ENCODE results near the gene ZGRF1.

The ZGRF1 gene

GRCh38 chr4:112540695-112541094 lies 96.0 kb downstream of the ZGRF1 start:
- H3K27ac ChIP-seq (replicated peaks): no peak overlapping the region
- DNase-seq (ENCODE audit: low read depth in 1 of 2, low spot score in 1 of 2): no peak
- no peak for TF ChIP-seq SPI1 (IDR thresholded peaks at IDR 0.05; ENCODE audit: borderline replicate concordance, low read depth)
- no peak for TF ChIP-seq POLR2AphosphoS5 (IDR thresholded peaks at IDR 0.05; ENCODE audit: low read depth)
- TF ChIP-seq, protein P1, sequence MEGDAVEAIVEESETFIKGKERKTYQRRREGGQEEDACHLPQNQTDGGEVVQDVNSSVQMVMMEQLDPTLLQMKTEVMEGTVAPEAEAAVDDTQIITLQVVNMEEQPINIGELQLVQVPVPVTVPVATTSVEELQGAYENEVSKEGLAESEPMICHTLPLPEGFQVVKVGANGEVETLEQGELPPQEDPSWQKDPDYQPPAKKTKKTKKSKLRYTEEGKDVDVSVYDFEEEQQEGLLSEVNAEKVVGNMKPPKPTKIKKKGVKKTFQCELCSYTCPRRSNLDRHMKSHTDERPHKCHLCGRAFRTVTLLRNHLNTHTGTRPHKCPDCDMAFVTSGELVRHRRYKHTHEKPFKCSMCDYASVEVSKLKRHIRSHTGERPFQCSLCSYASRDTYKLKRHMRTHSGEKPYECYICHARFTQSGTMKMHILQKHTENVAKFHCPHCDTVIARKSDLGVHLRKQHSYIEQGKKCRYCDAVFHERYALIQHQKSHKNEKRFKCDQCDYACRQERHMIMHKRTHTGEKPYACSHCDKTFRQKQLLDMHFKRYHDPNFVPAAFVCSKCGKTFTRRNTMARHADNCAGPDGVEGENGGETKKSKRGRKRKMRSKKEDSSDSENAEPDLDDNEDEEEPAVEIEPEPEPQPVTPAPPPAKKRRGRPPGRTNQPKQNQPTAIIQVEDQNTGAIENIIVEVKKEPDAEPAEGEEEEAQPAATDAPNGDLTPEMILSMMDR (IDR thresholded peaks at IDR 0.05; ENCODE audit: insufficient read depth, low read length): no peak
- TF ChIP-seq GABPA (IDR thresholded peaks at IDR 0.05; ENCODE audit: low read depth): no peak
- TF ChIP-seq REST (IDR thresholded peaks at IDR 0.05; ENCODE audit: insufficient replicate concordance, low read depth): no peak

DNA sequence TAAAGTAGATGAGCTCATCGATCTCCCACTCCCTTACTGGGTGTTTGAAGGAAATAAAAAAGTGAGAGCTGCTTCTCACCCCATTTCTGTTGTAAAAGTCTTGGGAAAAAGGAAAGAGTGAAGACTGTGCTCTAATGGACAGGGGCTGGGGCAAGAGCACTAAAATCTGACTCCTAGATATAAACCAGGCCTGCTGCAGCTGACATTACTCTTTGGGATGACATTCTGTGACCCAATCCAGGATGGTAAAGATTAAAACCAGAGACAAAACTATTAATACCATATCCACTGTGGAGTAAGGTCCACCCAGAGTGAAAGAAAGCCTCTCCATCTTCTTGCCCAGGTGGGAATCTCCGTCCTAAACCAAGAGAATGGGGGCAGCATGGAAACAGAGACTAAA lies 100.6 kb downstream of the ZGRF1 start:
- no peak for TF ChIP-seq POLR2AphosphoS5 (IDR thresholded peaks at IDR 0.05; ENCODE audit: low read depth)
- TF ChIP-seq, protein P1 (IDR thresholded peaks at IDR 0.05; ENCODE audit: insufficient read depth, low read length): no peak
- TF ChIP-seq REST (IDR thresholded peaks at IDR 0.05; ENCODE audit: insufficient replicate concordance, low read depth): no peak
- TF ChIP-seq SPI1 (IDR thresholded peaks at IDR 0.05; ENCODE audit: borderline replicate concordance, low read depth): no peak
- no peak for TF ChIP-seq GABPA (IDR thresholded peaks at IDR 0.05; ENCODE audit: low read depth)
- DNase-seq (ENCODE audit: low read depth in 1 of 2, low spot score in 1 of 2): no peak
- no peak overlapping the region for H3K27ac ChIP-seq (replicated peaks)
- no peaks in the 10 kb centered on the region for H3K27me3 ChIP-seq (ENCODE audit: insufficient read depth, poor library complexity, severe bottlenecking)
- H3K4me3 ChIP-seq (replicated peaks; ENCODE audit: insufficient read depth, low read length): no peak overlapping the region

More at GRCh38 chr4:112540695-112541094, 96.0 kb downstream of the ZGRF1 start:
- Histone ChIP-seq H3K27me3 (ENCODE audit: insufficient read depth, poor library complexity, severe bottlenecking) (no peaks in the 10 kb centered on the region), H3K4me3 (replicated peaks; ENCODE audit: insufficient read depth, low read length) (no peak overlapping the region)

GRCh38 chr4:112532267-112532666 lies 104.4 kb downstream of the ZGRF1 start:
- no peak for DNase-seq (ENCODE audit: low read depth in 1 of 2, low spot score in 1 of 2)

More at GRCh38 chr4:112532267-112532666, 104.4 kb downstream of the ZGRF1 start:
- TF ChIP-seq GABPA (IDR thresholded peaks at IDR 0.05; ENCODE audit: low read depth) (no peak), SPI1 (IDR thresholded peaks at IDR 0.05; ENCODE audit: borderline replicate concordance, low read depth) (no peak), POLR2AphosphoS5 (IDR thresholded peaks at IDR 0.05; ENCODE audit: low read depth) (no peak), REST (IDR thresholded peaks at IDR 0.05; ENCODE audit: insufficient replicate concordance, low read depth) (no peak)
- TF ChIP-seq, protein P1 (IDR thresholded peaks at IDR 0.05; ENCODE audit: insufficient read depth, low read length): no peak
- no peak overlapping the region for H3K4me3 ChIP-seq (replicated peaks; ENCODE audit: insufficient read depth, low read length)
- no peak overlapping the region for H3K27ac ChIP-seq (replicated peaks)
- no peaks in the 10 kb centered on the region for H3K27me3 ChIP-seq (ENCODE audit: insufficient read depth, poor library complexity, severe bottlenecking)

All from HL-60 (cell line).